Activated naive CD8-positive, alpha-beta T cell treated with anti-CD3 and anti-CD28 coated beads, Interleukin-2, amount 50 U/mL, for 24 hours (primary cell): ENCODE data around the gene SBK3.
"Not testable (repeated sequence)": the region's sequence is repeated elsewhere in the genome, so short reads cannot be mapped to it uniquely, and the experiment has no call there.

Experiments
- ATAC-seq: fragments of 150-1000 bp; cut with Tn5 transposase; one replicate; pipeline ENCODE4 v1.10.0; 2021
- DNase-seq: peaks from one replicate; pipeline ENCODE4 v3.0.0; 2021
- H3K27ac Mint-ChIP-seq: one replicate; pipeline ENCODE4 v1.8.0; 2021; ENCODE audit warnings: mild to moderate bottlenecking, mixed read lengths
- H3K27me3 Mint-ChIP-seq: one replicate; pipeline ENCODE4 v1.8.0; 2021; ENCODE audit warnings: mixed read lengths
- H3K36me3 Mint-ChIP-seq: one replicate; pipeline ENCODE4 v1.8.0; 2021; ENCODE audit warnings: low read depth, mixed read lengths
- H3K4me1 Mint-ChIP-seq: one replicate; pipeline ENCODE4 v1.8.0; 2021; ENCODE audit warnings: mixed read lengths
- H3K4me3 Mint-ChIP-seq: one replicate; pipeline ENCODE4 v1.8.0; 2021; ENCODE audit warnings: mild to moderate bottlenecking, moderate library complexity, mixed read lengths
- H3K9me3 Mint-ChIP-seq: one replicate; pipeline ENCODE4 v1.8.0; 2021; ENCODE audit warnings: mixed read lengths

The SBK3 gene

GRCh38 chr19:55498246-55498840 is 47.0 kb downstream of the SBK3 start:
- Mint-ChIP-seq H3K9me3 (no peaks in the 10 kb centered on the region), H3K36me3 (no peaks in the 10 kb centered on the region), H3K27ac (no peak overlapping the region), H3K4me3 (no peak overlapping the region), H3K4me1 (peaks cover 12% of the 10 kb centered on the region), H3K27me3 (peaks cover 6% of the 10 kb centered on the region)
- no peak for DNase-seq
- ATAC-seq: no peak

- no peak for DNase-seq
- ATAC-seq: no peak
- Mint-ChIP-seq H3K9me3 (no peaks in the 10 kb centered on the region), H3K27me3 (peaks cover 10% of the 10 kb centered on the region), H3K27ac (no peak overlapping the region), H3K36me3 (no peaks in the 10 kb centered on the region), H3K4me1 (peaks cover 8% of the 10 kb centered on the region), H3K4me3 (no peak overlapping the region)
These were observed 47.6 kb downstream of the SBK3 start for GRCh38 chr19:55497763-55498162.

- not testable (repeated sequence) for DNase-seq, H3K36me3 Mint-ChIP-seq, ATAC-seq, H3K4me3 Mint-ChIP-seq, H3K27ac Mint-ChIP-seq, H3K4me1 Mint-ChIP-seq, H3K9me3 Mint-ChIP-seq
- H3K27me3 Mint-ChIP-seq: peaks cover 13% of the 10 kb centered on the region
These were observed 48.5 kb downstream of the SBK3 start for GRCh38 chr19:55496820-55497219.

GRCh38 chr19:55495646-55496349 is 49.5 kb downstream of the SBK3 start:
- Mint-ChIP-seq H3K4me1 (peaks cover 1% of the 10 kb centered on the region), H3K9me3 (no peaks in the 10 kb centered on the region), H3K27me3 (peaks cover 16% of the 10 kb centered on the region), H3K4me3 (no peak overlapping the region), H3K27ac (no peak overlapping the region), H3K36me3 (no peaks in the 10 kb centered on the region)
- DNase-seq (no peak), ATAC-seq (no peak)

GRCh38 chr19:55494172-55494761 is 51.1 kb downstream of the SBK3 start:
- ATAC-seq (peak; percentile 65), DNase-seq (no peak)
- Mint-ChIP-seq H3K9me3 (no peaks in the 10 kb centered on the region), H3K27ac (peak overlapping the region; percentile 49), H3K27me3 (peaks cover 16% of the 10 kb centered on the region), H3K4me1 (peaks cover 1% of the 10 kb centered on the region), H3K36me3 (no peaks in the 10 kb centered on the region), H3K4me3 (peak overlapping the region; percentile 48)

- Mint-ChIP-seq H3K9me3 (no peaks in the 10 kb centered on the region), H3K27me3 (peaks cover 16% of the 10 kb centered on the region), H3K27ac (no peak overlapping the region), H3K4me1 (peaks cover 1% of the 10 kb centered on the region), H3K4me3 (no peak overlapping the region), H3K36me3 (no peaks in the 10 kb centered on the region)
- ATAC-seq (no peak), DNase-seq (no peak)
These were observed 51.6 kb downstream of the SBK3 start for GRCh38 chr19:55493645-55494171.

GRCh38 chr19:55493052-55493644 is 52.2 kb downstream of the SBK3 start:
- H3K27ac Mint-ChIP-seq: no peak overlapping the region
- no peak for DNase-seq
- peaks cover 16% of the 10 kb centered on the region for H3K27me3 Mint-ChIP-seq
- peaks cover 1% of the 10 kb centered on the region for H3K4me1 Mint-ChIP-seq
- ATAC-seq: no peak
- H3K4me3 Mint-ChIP-seq: no peak overlapping the region
- H3K9me3 Mint-ChIP-seq: no peaks in the 10 kb centered on the region
- H3K36me3 Mint-ChIP-seq: no peaks in the 10 kb centered on the region

- no peak overlapping the region for H3K4me3 Mint-ChIP-seq
- H3K27me3 Mint-ChIP-seq: peaks cover 16% of the 10 kb centered on the region
- no peak for DNase-seq
- no peak for ATAC-seq
- no peak overlapping the region for H3K27ac Mint-ChIP-seq
- H3K36me3 Mint-ChIP-seq: no peaks in the 10 kb centered on the region
- peaks cover 6% of the 10 kb centered on the region for H3K4me1 Mint-ChIP-seq
- no peaks in the 10 kb centered on the region for H3K9me3 Mint-ChIP-seq
These were observed 52.9 kb downstream of the SBK3 start for GRCh38 chr19:55492362-55492944.

GRCh38 chr19:55491546-55492360 is 53.6 kb downstream of the SBK3 start:
- peaks cover 16% of the 10 kb centered on the region for H3K27me3 Mint-ChIP-seq
- no peak overlapping the region for H3K4me3 Mint-ChIP-seq
- peaks cover 13% of the 10 kb centered on the region for H3K4me1 Mint-ChIP-seq
- H3K36me3 Mint-ChIP-seq: no peaks in the 10 kb centered on the region
- H3K9me3 Mint-ChIP-seq: no peaks in the 10 kb centered on the region
- ATAC-seq (no peak), DNase-seq (no peak)
- no peak overlapping the region for H3K27ac Mint-ChIP-seq
